IgD-negative memory B cell (primary cell): ENCODE results near the gene C11orf24. TPM values are rescaled to one million over a fixed set of nuclear protein-coding genes. Genes with fewer than 3 reads are reported as not detected.

Source experiments
- H3K27ac Mint-ChIP-seq, 3 donors: one replicate each; pipeline ENCODE4 v1.8.0; 2020 to 2022; ENCODE audit warnings: mild to moderate bottlenecking in 3 of 3, mixed read lengths in 3 of 3, moderate library complexity in 1 of 3
- H3K27me3 Mint-ChIP-seq: one replicate; pipeline ENCODE4 v1.8.0; 2021; ENCODE audit warnings: mixed read lengths
- H3K36me3 Mint-ChIP-seq: one replicate; pipeline ENCODE4 v1.8.0; 2020; ENCODE audit warnings: mild to moderate bottlenecking, mixed read lengths
- H3K4me1 Mint-ChIP-seq, 3 donors: one replicate each; pipeline ENCODE4 v1.8.0; 2020 to 2022; ENCODE audit warnings: mixed read lengths in 3 of 3, mild to moderate bottlenecking in 1 of 3
- H3K4me3 Mint-ChIP-seq, 4 donors: one replicate each; pipeline ENCODE4 v1.8.0; 2020 to 2022; ENCODE audit warnings: mild to moderate bottlenecking in 4 of 4, mixed read lengths in 4 of 4, moderate library complexity in 3 of 4
- H3K9me3 Mint-ChIP-seq, 3 donors: one replicate each; pipeline ENCODE4 v1.8.0; 2020 to 2021; ENCODE audit warnings: mixed read lengths in 3 of 3, mild to moderate bottlenecking in 1 of 3
- polyA plus RNA-seq: library from polyadenylated mRNA; unstranded; fragments of 300-500 nt; fragmentation: Illumina TruSeq; gene quantifications from one replicate; pipeline ENCODE4 v1.2.3, GENCODE V29; 2021

The C11orf24 gene
- polyA plus RNA-seq, 1 donor from 2014 or later, result 40.5 TPM

DNA sequence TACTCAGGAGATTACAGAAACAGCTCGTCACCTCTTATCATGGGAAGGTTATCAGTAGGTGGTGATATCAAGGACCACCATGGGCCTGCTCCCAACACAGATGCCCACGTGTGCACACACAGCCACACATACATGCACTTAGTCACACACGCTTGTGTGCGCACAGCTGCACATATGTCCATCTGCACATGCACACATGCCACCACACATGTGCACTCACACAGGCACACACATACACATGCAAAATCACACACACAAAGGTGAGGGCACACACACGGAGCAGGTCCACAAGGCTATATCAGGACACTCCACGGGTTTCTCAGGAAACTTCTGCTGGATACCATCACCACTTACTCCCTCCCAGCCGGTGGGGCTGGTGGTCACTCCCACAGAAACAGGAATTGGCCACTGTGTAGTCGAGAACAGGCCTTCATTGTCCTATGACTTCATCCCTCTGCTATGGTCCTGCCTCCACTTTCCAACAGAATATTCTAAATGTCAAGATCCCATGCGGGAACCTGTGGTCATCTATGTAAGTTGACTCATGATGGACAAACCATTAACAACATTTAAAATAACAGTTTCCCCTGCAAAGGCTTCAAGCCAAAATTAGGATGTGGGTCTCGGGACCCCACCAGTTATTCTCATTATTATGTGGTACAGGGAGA, 2.2 kb downstream of the C11orf24 start:
- peak overlapping the region; percentile 43 to 88 (median 51) for H3K27ac Mint-ChIP-seq
- peaks cover 47 to 65% (median 49%) of the 10 kb centered on the region in 3 donors for H3K4me1 Mint-ChIP-seq
- peak overlapping the region in 3 of 4 donors; percentile 49 to 93 (median 80) for H3K4me3 Mint-ChIP-seq
- H3K36me3 Mint-ChIP-seq, result peaks cover 6% of the 10 kb centered on the region
- peaks cover 0 to 4% (median 1%) of the 10 kb centered on the region in 3 donors for H3K9me3 Mint-ChIP-seq
- H3K27me3 Mint-ChIP-seq, result peaks cover 2% of the 10 kb centered on the region

- Mint-ChIP-seq H3K27me3 (peaks cover 2% of the 10 kb centered on the region), H3K9me3 (peaks cover 0 to 2% (median 0%) of the 10 kb centered on the region in 3 donors), H3K27ac (peak overlapping the region in 2 of 3 donors; percentile 51 to 91), H3K36me3 (peaks cover 8% of the 10 kb centered on the region), H3K4me1 (peaks cover 40 to 57% (median 45%) of the 10 kb centered on the region in 3 donors), H3K4me3 (peak overlapping the region in 2 of 4 donors; percentile 41 to 42)
Observed at GRCh38 chr11:68267881-68268240, 3.9 kb downstream of the C11orf24 start.

GRCh38 chr11:68266936-68267880, 4.6 kb downstream of the C11orf24 start:
- peak overlapping the region in 3 of 4 donors; percentile 86 to 93 (median 89) for H3K4me3 Mint-ChIP-seq
- H3K36me3 Mint-ChIP-seq, result peaks cover 10% of the 10 kb centered on the region
- H3K9me3 Mint-ChIP-seq, result peaks cover 0 to 2% (median under 1%) of the 10 kb centered on the region in 3 donors
- H3K4me1 Mint-ChIP-seq, result peaks cover 38 to 53% (median 42%) of the 10 kb centered on the region in 3 donors
- H3K27ac Mint-ChIP-seq, result peak overlapping the region; percentile 89 to 96 (median 91)
- H3K27me3 Mint-ChIP-seq, result peaks cover 2% of the 10 kb centered on the region

GRCh38 chr11:68266121-68266891, 5.5 kb downstream of the C11orf24 start:
- peaks cover 0 to 2% (median 2%) of the 10 kb centered on the region in 3 donors for H3K9me3 Mint-ChIP-seq
- peaks cover 12% of the 10 kb centered on the region for H3K36me3 Mint-ChIP-seq
- H3K27me3 Mint-ChIP-seq, result peaks cover 2% of the 10 kb centered on the region
- H3K27ac Mint-ChIP-seq, result peak overlapping the region; percentile 89 to 96 (median 91)
- peaks cover 36 to 53% (median 44%) of the 10 kb centered on the region in 3 donors for H3K4me1 Mint-ChIP-seq
- peak overlapping the region; percentile 71 to 93 (median 88) for H3K4me3 Mint-ChIP-seq

- H3K27me3 Mint-ChIP-seq, result peaks cover 2% of the 10 kb centered on the region
- H3K27ac Mint-ChIP-seq, result peak overlapping the region in 1 of 3 donors; percentile 58
- H3K4me1 Mint-ChIP-seq, result peaks cover 30 to 44% (median 35%) of the 10 kb centered on the region in 3 donors
- peak overlapping the region in 1 of 4 donors; percentile 82 for H3K4me3 Mint-ChIP-seq
- peaks cover 12% of the 10 kb centered on the region for H3K36me3 Mint-ChIP-seq
- peaks cover 0 to 2% (median 2%) of the 10 kb centered on the region in 3 donors for H3K9me3 Mint-ChIP-seq
Observed at GRCh38 chr11:68264741-68265540, 6.8 kb downstream of the C11orf24 start.

- H3K27ac Mint-ChIP-seq, result peak overlapping the region in 1 of 3 donors; percentile 58
- peaks cover 25 to 37% (median 33%) of the 10 kb centered on the region in 3 donors for H3K4me1 Mint-ChIP-seq
- H3K4me3 Mint-ChIP-seq, result no peak overlapping the region
- peaks cover 12% of the 10 kb centered on the region for H3K36me3 Mint-ChIP-seq
- H3K27me3 Mint-ChIP-seq, result peaks cover 2% of the 10 kb centered on the region
- peaks cover 0 to 2% (median 2%) of the 10 kb centered on the region in 3 donors for H3K9me3 Mint-ChIP-seq
Observed at GRCh38 chr11:68264244-68264643, 7.5 kb downstream of the C11orf24 start.

GRCh38 chr11:68263444-68264035, 8.2 kb downstream of the C11orf24 start:
- no peak overlapping the region for H3K27ac Mint-ChIP-seq
- H3K27me3 Mint-ChIP-seq, result peaks cover 2% of the 10 kb centered on the region
- H3K4me1 Mint-ChIP-seq, result peaks cover 18 to 32% (median 31%) of the 10 kb centered on the region in 3 donors
- H3K9me3 Mint-ChIP-seq, result peaks cover 0 to 2% (median 2%) of the 10 kb centered on the region in 3 donors
- H3K4me3 Mint-ChIP-seq, result peak overlapping the region in 1 of 4 donors; percentile 40
- peaks cover 12% of the 10 kb centered on the region for H3K36me3 Mint-ChIP-seq

- Mint-ChIP-seq H3K36me3 (peaks cover 10% of the 10 kb centered on the region), H3K4me3 (no peak overlapping the region), H3K27ac (no peak overlapping the region), H3K4me1 (peaks cover 21 to 30% (median 26%) of the 10 kb centered on the region in 3 donors), H3K27me3 (peaks cover 2% of the 10 kb centered on the region), H3K9me3 (peaks cover 0 to 2% (median 2%) of the 10 kb centered on the region in 3 donors)
Observed at GRCh38 chr11:68262544-68262827, 9.3 kb downstream of the C11orf24 start.

DNA sequence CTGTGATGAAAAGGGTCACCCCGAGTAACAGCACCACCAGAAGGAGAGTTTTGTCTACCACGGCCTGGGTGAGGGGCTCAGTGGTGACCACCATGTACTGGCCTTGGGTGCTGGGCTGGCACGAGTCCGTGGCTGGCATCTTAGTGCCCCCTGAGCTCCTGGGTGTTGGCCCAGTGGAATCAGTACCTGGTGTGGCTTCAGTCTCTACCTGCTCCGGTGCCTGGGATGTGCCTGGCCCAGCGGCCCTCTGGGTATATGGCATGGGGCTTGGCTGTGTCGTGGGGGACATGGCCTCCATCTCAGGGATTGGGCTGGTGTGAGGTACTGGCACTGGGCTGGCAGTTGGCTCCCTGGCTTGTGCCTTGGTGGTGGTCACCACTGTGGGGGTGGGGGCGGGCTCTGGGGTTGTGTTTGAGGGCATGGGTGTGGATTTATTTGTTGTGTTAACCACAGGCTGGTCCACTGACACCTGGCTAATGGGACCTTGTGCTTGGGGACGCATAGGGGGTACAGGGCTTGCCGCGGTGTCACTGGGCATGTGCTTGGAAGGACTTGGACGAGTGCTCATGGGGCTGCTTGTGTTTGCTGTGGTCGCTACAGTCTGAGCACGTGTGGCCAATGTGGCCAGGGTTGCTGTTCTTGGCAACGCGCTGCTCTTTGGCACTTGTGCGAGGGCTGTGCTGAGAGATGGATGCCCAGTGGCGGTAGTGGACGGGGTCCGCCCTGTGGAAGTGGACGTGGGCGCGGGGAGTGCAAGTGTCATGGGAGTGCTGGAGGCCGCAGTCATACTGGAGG, 9.8 kb downstream of the C11orf24 start:
- Mint-ChIP-seq H3K27me3 (peaks cover 2% of the 10 kb centered on the region), H3K27ac (no peak overlapping the region), H3K4me3 (peak overlapping the region in 1 of 4 donors; percentile 47), H3K36me3 (peaks cover 10% of the 10 kb centered on the region), H3K4me1 (peaks cover 22 to 28% (median 24%) of the 10 kb centered on the region in 3 donors), H3K9me3 (peaks cover 0 to 2% (median 2%) of the 10 kb centered on the region in 3 donors)

DNA sequence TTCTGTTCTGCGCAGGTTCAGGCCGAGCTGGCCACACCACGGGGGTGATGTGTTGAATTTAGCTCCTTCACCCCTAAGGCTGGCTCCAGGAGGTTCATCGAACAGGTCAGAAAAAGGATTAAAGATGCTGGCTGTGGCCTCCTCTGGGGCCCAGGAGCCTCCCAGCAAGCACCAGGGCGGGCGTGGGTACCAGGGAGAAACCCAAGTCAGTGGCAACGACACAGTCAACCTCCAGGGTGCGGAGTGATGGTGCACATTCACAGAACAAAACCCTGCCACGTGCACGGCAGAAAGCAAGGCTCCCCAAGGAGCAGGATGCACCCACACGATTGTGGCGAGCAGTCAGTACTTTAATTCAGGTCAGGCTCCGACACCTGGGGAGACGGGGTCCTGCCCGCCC, 10.8 kb downstream of the C11orf24 start:
- peaks cover 6% of the 10 kb centered on the region for H3K36me3 Mint-ChIP-seq
- H3K27ac Mint-ChIP-seq, result peak overlapping the region in 2 of 3 donors; percentile 23 to 69
- peaks cover 0 to 2% (median 2%) of the 10 kb centered on the region in 3 donors for H3K9me3 Mint-ChIP-seq
- H3K27me3 Mint-ChIP-seq, result no peaks in the 10 kb centered on the region
- H3K4me1 Mint-ChIP-seq, result peaks cover 13 to 20% (median 19%) of the 10 kb centered on the region in 3 donors
- no peak overlapping the region for H3K4me3 Mint-ChIP-seq

DNA sequence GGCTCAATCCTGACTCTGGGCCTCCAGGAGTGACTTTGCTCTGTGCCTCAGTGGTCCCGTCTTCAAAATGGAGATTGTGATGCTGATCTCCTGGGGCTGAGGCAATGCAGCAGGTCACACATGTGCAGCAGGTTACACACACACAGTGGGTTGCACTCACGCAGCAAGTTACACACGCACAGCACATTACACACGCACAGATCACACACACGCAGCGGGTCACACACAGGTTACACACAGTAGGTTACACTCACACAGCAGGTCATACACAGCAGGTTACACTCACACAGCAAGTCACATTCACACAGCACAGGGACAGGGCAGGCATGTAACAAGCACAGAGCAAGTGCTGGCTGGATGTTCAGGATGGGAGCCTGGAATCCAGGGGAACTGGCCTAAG, 11.3 kb downstream of the C11orf24 start:
- peaks cover 0 to 2% (median 2%) of the 10 kb centered on the region in 3 donors for H3K9me3 Mint-ChIP-seq
- H3K27me3 Mint-ChIP-seq, result no peaks in the 10 kb centered on the region
- H3K27ac Mint-ChIP-seq, result peak overlapping the region in 2 of 3 donors; percentile 23 to 69
- H3K4me1 Mint-ChIP-seq, result peaks cover 12 to 20% (median 17%) of the 10 kb centered on the region in 3 donors
- no peak overlapping the region for H3K4me3 Mint-ChIP-seq
- H3K36me3 Mint-ChIP-seq, result peaks cover 6% of the 10 kb centered on the region

DNA sequence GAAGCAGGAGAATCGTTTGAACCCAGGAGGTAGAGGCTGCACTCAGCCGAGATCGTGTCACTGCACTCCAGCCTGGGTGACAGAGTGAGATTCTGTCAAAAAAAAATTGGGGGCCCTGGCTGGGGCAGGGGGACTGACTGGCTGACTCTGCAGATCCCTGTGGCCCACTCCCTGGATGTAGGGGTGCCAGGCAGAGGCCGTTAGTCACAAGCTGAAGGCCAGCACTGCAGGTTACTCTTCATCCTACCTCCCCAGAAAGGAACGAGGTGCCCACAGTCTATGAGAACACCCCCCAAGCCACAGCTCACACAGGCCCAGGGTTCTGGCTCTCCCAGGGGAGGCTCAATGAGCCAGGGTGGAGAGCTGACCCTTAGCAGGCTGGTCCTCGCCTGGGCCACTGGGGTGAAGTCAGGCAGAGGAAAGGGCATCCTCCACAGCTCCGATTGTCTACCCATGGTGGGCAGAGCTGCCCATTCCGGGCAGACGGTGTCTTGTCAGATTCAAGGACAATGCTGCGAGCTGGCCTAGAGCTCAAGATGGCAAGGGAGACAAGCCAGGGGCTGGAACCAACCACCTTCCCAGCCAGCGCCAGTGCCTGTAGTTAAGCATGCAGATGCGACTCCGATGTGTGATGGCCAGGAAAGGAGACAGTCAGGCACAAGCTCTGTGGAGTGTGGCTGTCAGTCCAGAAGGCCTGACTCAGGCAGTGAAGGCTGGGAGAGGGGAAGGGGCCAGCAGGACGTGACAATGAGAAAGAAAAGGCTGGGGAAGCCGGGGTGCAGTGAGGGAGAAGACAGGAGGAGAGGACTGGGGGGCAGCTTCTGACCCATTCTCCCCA, 12.4 kb downstream of the C11orf24 start:
- Mint-ChIP-seq H3K9me3 (peaks cover 0 to 2% (median 0%) of the 10 kb centered on the region in 3 donors), H3K27ac (peak overlapping the region in 2 of 3 donors; percentile 31 to 71), H3K27me3 (no peaks in the 10 kb centered on the region), H3K4me1 (peaks cover 12 to 16% (median 12%) of the 10 kb centered on the region in 3 donors), H3K4me3 (peak overlapping the region in 1 of 4 donors; percentile 65), H3K36me3 (peaks cover 6% of the 10 kb centered on the region)
